Activated T-cell treated with anti-CD3 and anti-CD28 coated beads, Interleukin-2, amount 50 U/mL, for 4 hours (primary cell): ENCODE measurements around the gene KRT83. TPM values are rescaled to one million over a fixed set of nuclear protein-coding genes. Genes with fewer than 3 reads are reported as not detected.

Experiments
- ATAC-seq, 2 donors: fragments of 200-7000 bp; cut with Tn5 transposase; one replicate each; pipeline ENCODE4 v1.10.0; 2021
- DNase-seq: peaks from one replicate; pipeline ENCODE4 v3.0.0-alpha.2; 2020
- H3K27me3 Mint-ChIP-seq: one replicate; pipeline ENCODE4 v1.8.0; 2021; ENCODE audit warnings: low read depth, mixed read lengths
- H3K36me3 Mint-ChIP-seq: one replicate; pipeline ENCODE4 v1.8.0; 2022; ENCODE audit warnings: mixed read lengths; ENCODE audit not compliant: insufficient read depth
- H3K4me1 Mint-ChIP-seq: one replicate; pipeline ENCODE4 v1.8.0; 2021; ENCODE audit warnings: low read depth, mixed read lengths
- H3K4me3 Mint-ChIP-seq: one replicate; pipeline ENCODE4 v1.8.0; 2021; ENCODE audit warnings: mild to moderate bottlenecking, moderate library complexity, mixed read lengths
- H3K9me3 Mint-ChIP-seq: one replicate; pipeline ENCODE4 v1.8.0; 2021; ENCODE audit warnings: mixed read lengths
- total RNA-seq, 3 donors: library from RNA; stranded (reverse); gene quantifications; one replicate each; pipeline ENCODE4 v1.2.1, GENCODE V29; 2021

KRT83 gene
- total RNA-seq, 3 donors from 2014 or later: not detected

- Mint-ChIP-seq H3K36me3 (no peaks in the 10 kb centered on the region), H3K4me3 (no peak overlapping the region), H3K9me3 (no peaks in the 10 kb centered on the region), H3K4me1 (no peaks in the 10 kb centered on the region), H3K27me3 (peaks cover 14% of the 10 kb centered on the region)
- ATAC-seq (no peak), DNase-seq (no peak)
Measured at GRCh38 chr12:52267266-52267665, 53.9 kb downstream of the KRT83 start.

- Mint-ChIP-seq H3K27me3 (peaks cover 14% of the 10 kb centered on the region), H3K4me1 (no peaks in the 10 kb centered on the region), H3K36me3 (no peaks in the 10 kb centered on the region), H3K4me3 (no peak overlapping the region), H3K9me3 (no peaks in the 10 kb centered on the region)
- DNase-seq (no peak), ATAC-seq (no peak)
Measured at GRCh38 chr12:52266514-52266913, 54.7 kb downstream of the KRT83 start.

GRCh38 chr12:52264435-52264825 lies 56.8 kb downstream of the KRT83 start:
- Mint-ChIP-seq H3K4me3 (no peak overlapping the region), H3K36me3 (no peaks in the 10 kb centered on the region), H3K27me3 (peaks cover 16% of the 10 kb centered on the region), H3K9me3 (no peaks in the 10 kb centered on the region), H3K4me1 (peaks cover 7% of the 10 kb centered on the region)
- ATAC-seq (no peak), DNase-seq (no peak)

Other genes starting within 250 kb of the KRT83 start
- not detected for gene SMIM41, start 241.7 kb downstream of the KRT83 start, total RNA-seq
- under 1 TPM in 2 of 3 donors, not detected in 1; 0.05 to 0.08 TPM for gene KRT80, start 129.4 kb downstream of the KRT83 start, total RNA-seq
- gene KRT7, start 88.2 kb downstream of the KRT83 start, total RNA-seq: 1 to 10 TPM; 1.2 to 2.1 (median 1.5) TPM
- not detected for gene KRT86, start 46.8 kb downstream of the KRT83 start, total RNA-seq
- gene KRT81, start 29.9 kb downstream of the KRT83 start, total RNA-seq: under 1 TPM; 0.19 to 0.25 (median 0.24) TPM
- gene KRT85, start 46.1 kb upstream of the KRT83 start, total RNA-seq: not detected
- gene KRT84, start 64.3 kb upstream of the KRT83 start, total RNA-seq: not detected
- not detected for gene KRT82, start 84.9 kb upstream of the KRT83 start, total RNA-seq
- gene KRT75, start 113.0 kb upstream of the KRT83 start, total RNA-seq: not detected
- gene KRT6B, start 130.7 kb upstream of the KRT83 start, total RNA-seq: not detected
- gene KRT6C, start 152.4 kb upstream of the KRT83 start, total RNA-seq: not detected
- gene KRT6A, start 171.9 kb upstream of the KRT83 start, total RNA-seq: not detected
- gene KRT5, start 199.0 kb upstream of the KRT83 start, total RNA-seq: not detected
- not detected for gene KRT71, start 231.7 kb upstream of the KRT83 start, total RNA-seq